Activated CD4-positive, alpha-beta T cell treated with anti-CD3 and anti-CD28 coated beads for 1 hour (primary cell): ENCODE measurements around the gene EFCAB13.
"Not testable (repeated sequence)": the region's sequence is repeated elsewhere in the genome, so short reads cannot be mapped to it uniquely, and the experiment has no call there.

Experiments used
- DNase-seq: peaks from one replicate; pipeline ENCODE4 v3.0.0-alpha.2; 2020

EFCAB13 gene

GRCh38 chr17:47432240-47432639, 108.5 kb downstream of the EFCAB13 start:
- DNase-seq = not testable (repeated sequence)

- no peak for DNase-seq
These were observed 141.4 kb downstream of the EFCAB13 start for GRCh38 chr17:47465165-47465564.

GRCh38 chr17:47466976-47467375, 143.2 kb downstream of the EFCAB13 start:
- DNase-seq = not testable (repeated sequence)

GRCh38 chr17:47470836-47471235, 147.1 kb downstream of the EFCAB13 start:
- no peak for DNase-seq

- not testable (repeated sequence) for DNase-seq
These were observed 148.3 kb downstream of the EFCAB13 start for GRCh38 chr17:47472073-47472472.
